NCI-H69 (cell line): ENCODE measurements around the gene PDE6A.

Source experiments
- DNase-seq: peaks from one replicate; lab custom pipeline; 2025; lab: John Stamatoyannopoulos, UW

The PDE6A gene

DNA sequence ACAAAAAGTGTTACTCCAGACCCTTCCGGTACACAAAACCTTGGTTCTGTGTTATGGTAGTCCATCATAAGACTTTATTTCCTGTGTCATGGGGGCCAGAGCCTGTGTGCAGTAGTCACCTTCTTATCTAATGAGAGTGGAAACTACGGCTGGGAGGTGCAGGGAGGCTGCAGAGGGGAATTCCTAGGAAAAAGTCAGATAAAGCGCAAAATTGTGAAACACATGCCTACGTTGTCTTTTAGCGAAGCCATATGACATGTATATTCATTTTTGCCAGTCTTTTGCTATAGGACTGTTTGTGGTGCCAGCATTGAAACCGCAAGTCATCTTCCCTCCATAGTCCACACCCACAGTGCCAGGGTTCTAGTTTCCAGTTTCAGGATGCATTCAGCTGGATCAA is 133.7 kb downstream of the PDE6A start:
- DNase-seq: no peak

DNA sequence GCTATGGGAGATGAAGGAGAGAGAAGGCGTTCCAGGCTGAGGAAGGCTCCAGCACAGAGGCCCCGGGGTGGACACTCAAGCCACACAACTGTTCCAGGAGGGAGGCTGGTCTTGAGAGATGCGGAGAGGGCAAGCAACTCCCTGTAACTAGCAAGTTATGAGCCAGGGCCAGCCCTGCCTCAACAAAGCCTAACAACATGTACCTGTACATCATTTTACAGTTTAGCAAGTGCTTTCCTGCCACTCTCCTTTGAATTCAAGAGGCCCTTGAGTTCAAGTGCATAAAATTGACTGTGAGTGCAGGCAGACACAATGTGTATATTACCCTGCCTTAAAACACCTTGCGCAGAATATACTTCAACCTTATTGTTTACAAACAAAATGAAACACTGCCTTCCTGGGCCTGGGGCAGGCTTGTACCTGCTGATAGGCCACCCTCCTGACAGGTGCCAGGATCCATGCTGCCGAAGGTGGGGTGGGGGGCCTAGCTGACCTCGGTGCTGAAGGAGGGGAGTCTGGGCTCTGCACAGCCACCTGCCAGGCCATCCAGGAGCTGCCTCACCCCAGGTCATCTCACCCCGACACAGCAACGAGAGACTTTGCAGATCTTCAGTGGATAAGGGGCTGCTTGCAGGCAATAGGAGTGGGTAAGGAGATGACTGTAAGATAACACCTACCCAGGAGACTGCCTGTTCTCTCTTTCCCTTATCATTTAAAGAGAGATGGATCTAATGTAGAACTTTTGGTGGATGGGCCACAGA is 134.5 kb downstream of the PDE6A start:
- no peak for DNase-seq

DNA sequence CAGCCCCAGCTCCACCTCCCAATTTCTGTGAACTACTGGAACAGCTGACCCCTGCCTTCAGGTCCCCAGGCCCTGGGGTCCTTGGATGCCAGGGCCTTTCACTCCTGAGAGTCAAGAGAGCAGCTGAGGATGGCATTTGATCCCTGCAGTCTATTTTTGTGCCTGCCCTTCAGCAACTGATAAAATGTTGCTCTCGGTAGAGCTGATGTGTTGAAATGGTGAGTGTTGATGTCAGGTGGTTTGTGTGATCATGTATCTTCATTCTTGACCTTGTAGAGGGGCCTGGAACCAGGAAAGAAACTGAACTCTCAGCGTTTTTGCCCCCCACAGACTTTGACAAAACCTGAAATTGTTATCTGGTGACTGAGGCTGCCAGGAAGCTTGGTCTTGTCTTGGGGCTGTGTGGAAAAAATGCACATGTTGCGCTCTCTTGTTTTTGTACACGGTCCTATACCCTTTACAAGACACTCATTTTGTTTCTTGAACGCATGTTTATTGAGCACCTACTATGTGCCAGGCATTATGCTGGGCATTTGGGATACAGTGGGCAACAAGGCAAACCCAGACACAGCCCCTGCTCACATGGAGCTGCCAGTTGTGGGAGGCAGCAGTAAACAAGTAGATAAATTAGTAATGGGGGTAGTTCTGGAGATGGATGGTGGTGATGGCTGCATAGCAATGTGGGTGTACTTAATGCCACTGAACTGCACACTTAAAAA is 136.2 kb downstream of the PDE6A start:
- DNase-seq: no peak
